T-cell (primary cell): ENCODE measurements around the gene PALD1. TPM values are rescaled to one million over a fixed set of nuclear protein-coding genes. Genes with fewer than 3 reads are reported as not detected.

Experiments used
- ATAC-seq, 4 experiments: fragments of 200-7000 bp in 3 of 4; fragments of 150-1000 bp in 1 of 4; cut with Tn5 transposase; replicated peaks in 1 of 4; 1 replicate in 3 of 4; 2 replicates in 1 of 4; pipeline ENCODE4 v1.10.0; 2021; ENCODE audit warnings: moderate library complexity in 3 of 4, mild to moderate bottlenecking in 2 of 4, moderate number of reproducible peaks in 1 of 4
- CTCF ChIA-PET, 2 donors: fragments of 300-600 bp; sonication (Branson Sonifier 250); formaldehyde crosslinking; loops; one replicate each; lab custom pipeline; 2022; ENCODE audit warnings: antibody characterized with exemption in 2 of 2; lab: Charles Lee
- POLR2A ChIA-PET, 2 donors: fragments of 300-600 bp; sonication (Branson Sonifier 250); formaldehyde crosslinking; loops; one replicate each; lab custom pipeline; 2022; ENCODE audit warnings: antibody characterized with exemption in 2 of 2; lab: Charles Lee
- DNase-seq, 35 experiments: peaks; one replicate each; pipeline versions ENCODE4 v3.0.0 to v3.0.0-alpha.2; 2013 to 2023
- H3K27ac ChIP-seq: one replicate; pipeline ENCODE4 v1.5.1; 2013; ENCODE audit warnings: low read length
- H3K27me3 ChIP-seq, 2 experiments: replicated peaks in 1 of 2; 1 replicate in 1 of 2; 2 replicates in 1 of 2; pipeline versions ENCODE4 v1.6.1 to v1.7.0; 2013; ENCODE audit warnings: low read length in 1 of 2, mixed read lengths in 1 of 2; ENCODE audit not compliant: control insufficient read depth in 2 of 2, insufficient read depth in 2 of 2; ENCODE audit errors: extremely low read depth in 1 of 2
- H3K36me3 ChIP-seq, 2 donors: 1 replicate in 1 of 2; 2 replicates in 1 of 2; pipeline versions ENCODE4 v1.6.1 to v1.7.0; 2013; ENCODE audit warnings: low read length in 1 of 2; ENCODE audit not compliant: control insufficient read depth in 2 of 2, insufficient read depth in 1 of 2; ENCODE audit errors: extremely low read depth in 1 of 2
- H3K4me1 ChIP-seq, 2 experiments: 1 replicate in 1 of 2; 2 replicates in 1 of 2; pipeline versions ENCODE4 v1.6.1 to v1.7.0; 2013; ENCODE audit warnings: low read length in 2 of 2, mixed read lengths in 1 of 2; ENCODE audit not compliant: insufficient read depth in 2 of 2, control insufficient read depth in 1 of 2; ENCODE audit errors: extremely low read depth in 1 of 2
- H3K4me3 ChIP-seq, 2 donors: 1 replicate in 1 of 2; 2 replicates in 1 of 2; pipeline versions ENCODE4 v1.5.1 to v1.7.0; 2013; ENCODE audit warnings: mild to moderate bottlenecking in 2 of 2, low read length in 1 of 2, moderate library complexity in 1 of 2; ENCODE audit not compliant: control insufficient read depth in 1 of 2; ENCODE audit errors: extremely low read depth in 1 of 2
- H3K9me3 ChIP-seq: 2 replicates; pipeline ENCODE4 v1.7.0; 2013
- H3K27ac Mint-ChIP-seq, 2 donors: one replicate each; pipeline ENCODE4 v1.8.0; 2020 to 2021; ENCODE audit warnings: mild to moderate bottlenecking in 2 of 2, mixed read lengths in 2 of 2
- H3K27me3 Mint-ChIP-seq, 2 donors: one replicate each; pipeline ENCODE4 v1.8.0; 2021 to 2022; ENCODE audit warnings: mixed read lengths in 2 of 2
- H3K36me3 Mint-ChIP-seq: one replicate; pipeline ENCODE4 v1.8.0; 2021; ENCODE audit warnings: mixed read lengths
- H3K4me1 Mint-ChIP-seq, 3 donors: one replicate each; pipeline ENCODE4 v1.8.0; 2020 to 2022; ENCODE audit warnings: mixed read lengths in 3 of 3, mild to moderate bottlenecking in 1 of 3
- H3K4me3 Mint-ChIP-seq, 3 donors: one replicate each; pipeline ENCODE4 v1.8.0; 2020 to 2022; ENCODE audit warnings: mild to moderate bottlenecking in 3 of 3, mixed read lengths in 3 of 3, moderate library complexity in 3 of 3
- H3K9me3 Mint-ChIP-seq, 3 donors: one replicate each; pipeline ENCODE4 v1.8.0; 2020 to 2022; ENCODE audit warnings: mixed read lengths in 3 of 3
- WGBS: methylation state at CpG from one replicate; pipeline ENCODE4 v1.1.5; 2013; ENCODE audit warnings: missing lambda C conversion rate; ENCODE audit not compliant: insufficient coverage; 5-methylcytosine and 5-hydroxymethylcytosine counted together
- total RNA-seq, 35 experiments: library from RNA in 6 of 35; stranded (reverse) in 6 of 35; fragments of 120-200 nt in 1 of 35; gene quantifications; one replicate each; pipeline versions ENCODE4 v1.2.1 to v1.2.4 and lab custom pipeline; 2013 to 2026

Gene PALD1
- total RNA-seq, 5 donors from 2014 or later (not counting 1 experiment from before 2014, with no cell fraction given): 0.10 to 0.38 (median 0.13) TPM

- no peak overlapping the region for H3K27ac Mint-ChIP-seq
- H3K4me1 Mint-ChIP-seq: peaks cover 31 to 52% (median 33%) of the 10 kb centered on the region in 3 donors
- Histone ChIP-seq H3K27ac (no peak overlapping the region), H3K36me3 (no peaks in the 10 kb centered on the region), H3K9me3 (no peaks in the 10 kb centered on the region), H3K4me3 (no peak overlapping the region), H3K4me1 (peaks cover 2 to 33% of the 10 kb centered on the region in 2 experiments), H3K27me3 (no peaks in the 10 kb centered on the region)
- H3K36me3 Mint-ChIP-seq: no peaks in the 10 kb centered on the region
- no peak overlapping the region for H3K4me3 Mint-ChIP-seq
- DNase-seq: no peak
- peaks cover 6 to 12% (median 6%) of the 10 kb centered on the region in 3 donors for H3K9me3 Mint-ChIP-seq
- peaks cover 0 to 3% of the 10 kb centered on the region in 2 donors for H3K27me3 Mint-ChIP-seq
- no CpG with 5 or more reads among the region's 2 CpGs for WGBS
- ChIA-PET CTCF (interaction anchor here in 1 of 2 donors (1.1 kb wide), 1 partner anchor 56 kb away, joined by 4 read pairs; no protein-coding TSS in a partner anchor), POLR2A (no interaction called here)
- no peak for ATAC-seq
Observed at GRCh38 chr10:70615211-70615610, 136.6 kb downstream of the PALD1 start.

GRCh38 chr10:70615784-70616522 lies 137.4 kb downstream of the PALD1 start:
- H3K36me3 ChIP-seq: no peaks in the 10 kb centered on the region
- H3K4me1 ChIP-seq: peaks cover 0 to 31% of the 10 kb centered on the region in 2 experiments
- DNase-seq: no peak
- H3K27me3 ChIP-seq: no peaks in the 10 kb centered on the region
- H3K4me3 ChIP-seq: no peak overlapping the region
- H3K9me3 Mint-ChIP-seq: peaks cover 9 to 15% (median 13%) of the 10 kb centered on the region in 3 donors
- H3K36me3 Mint-ChIP-seq: no peaks in the 10 kb centered on the region
- H3K27me3 Mint-ChIP-seq: peaks cover 0 to 3% of the 10 kb centered on the region in 2 donors
- 30% methylated on average over 2 of the region's 7 CpGs for WGBS
- H3K27ac ChIP-seq: peak overlapping the region; percentile 12
- ATAC-seq: no peak
- peaks cover 24 to 46% (median 25%) of the 10 kb centered on the region in 3 donors for H3K4me1 Mint-ChIP-seq
- H3K27ac Mint-ChIP-seq: peak overlapping the region; percentile 55 to 75
- ChIA-PET POLR2A (interaction anchor here in 1 of 2 donors (0.6 kb wide), 1 partner anchor 9 kb away, joined by 4 read pairs; no protein-coding TSS in a partner anchor), CTCF (interaction anchor here in 1 of 2 donors (1.1 kb wide), 2 partner anchors 14 to 57 kb away, joined by 3 to 4 read pairs; no protein-coding TSS in a partner anchor)
- H3K9me3 ChIP-seq: no peaks in the 10 kb centered on the region
- no peak overlapping the region for H3K4me3 Mint-ChIP-seq

GRCh38 chr10:70616761-70617160 lies 138.2 kb downstream of the PALD1 start:
- Mint-ChIP-seq H3K9me3 (peaks cover 9 to 15% (median 13%) of the 10 kb centered on the region in 3 donors), H3K36me3 (no peaks in the 10 kb centered on the region), H3K27me3 (peaks cover 0 to 3% of the 10 kb centered on the region in 2 donors), H3K27ac (peak overlapping the region in 1 of 2 donors; percentile 75), H3K4me1 (peaks cover 22 to 43% (median 25%) of the 10 kb centered on the region in 3 donors), H3K4me3 (no peak overlapping the region)
- ChIA-PET POLR2A (no interaction called here), CTCF (interaction anchor here in 1 of 2 donors (1.1 kb wide), 1 partner anchor 15 kb away, joined by 3 read pairs; no protein-coding TSS in a partner anchor)
- Histone ChIP-seq H3K4me3 (no peak overlapping the region), H3K27ac (peak overlapping the region; percentile 50), H3K27me3 (no peaks in the 10 kb centered on the region), H3K4me1 (peaks cover 0 to 31% of the 10 kb centered on the region in 2 experiments), H3K36me3 (no peaks in the 10 kb centered on the region), H3K9me3 (no peaks in the 10 kb centered on the region)
- WGBS: 33% methylated on average over 1 of the region's 4 CpGs
- ATAC-seq: peak in 3 of 4 experiments; percentile 36 to 82 (median 47)
- peak in 8 of 35 experiments; percentile 11 to 57 (median 29) for DNase-seq

Other genes with a start within 250 kb of the PALD1 start
- gene PPA1, start 245.3 kb upstream of the PALD1 start, total RNA-seq: 10 to 100 TPM; 56.7 to 78.4 (median 64.4) TPM
- not detected for gene NPFFR1, start 194.8 kb upstream of the PALD1 start, total RNA-seq
- 1 to 10 TPM; 2.5 to 3.9 (median 3.7) TPM for gene LRRC20, start 96.1 kb upstream of the PALD1 start, total RNA-seq
- gene EIF4EBP2, start 74.6 kb upstream of the PALD1 start, total RNA-seq: 10 to 100 TPM; 39.9 to 47.7 (median 42.6) TPM
- gene NODAL, start 37.1 kb upstream of the PALD1 start, total RNA-seq: not detected
- 100 to 1,000 TPM in 1 of 5 donors, 10 to 100 TPM in 4; 32.6 to 146 (median 63.0) TPM for gene PRF1, start 124.0 kb downstream of the PALD1 start, total RNA-seq
- under 1 TPM in 4 of 5 donors, not detected in 1; 0.09 to 0.13 (median 0.10) TPM for gene ADAMTS14, start 193.7 kb downstream of the PALD1 start, total RNA-seq